Coronary artery (tissue), 2 donors: Measurements from ENCODE around the gene SPINDOC.

Experiments used
- DNase-seq: peaks from one replicate; pipeline ENCODE4 v3.0.0-alpha.2; 2017; ENCODE audit warnings: low spot score
- H3K27ac ChIP-seq, 2 donors: fragments of 200-600 bp; sonication (generic); one replicate each; pipeline ENCODE4 v1.5.1; 2016 to 2019
- H3K4me3 ChIP-seq: fragments of 200-600 bp; sonication (generic); 2 replicates; pipeline ENCODE4 v1.5.1; 2016; ENCODE audit warnings: mild to moderate bottlenecking, moderate library complexity
- TF ChIP-seq, protein P1 (sequence below): fragments of 200-600 bp; sonication (generic); IDR thresholded peaks from one replicate; pipeline ENCODE4 v1.5.1; 2019; ENCODE audit warnings: antibody characterized with exemption

Gene SPINDOC

GRCh38 chr11:63821411-63821810, 8.2 kb downstream of the SPINDOC start:
- TF ChIP-seq, protein P1, sequence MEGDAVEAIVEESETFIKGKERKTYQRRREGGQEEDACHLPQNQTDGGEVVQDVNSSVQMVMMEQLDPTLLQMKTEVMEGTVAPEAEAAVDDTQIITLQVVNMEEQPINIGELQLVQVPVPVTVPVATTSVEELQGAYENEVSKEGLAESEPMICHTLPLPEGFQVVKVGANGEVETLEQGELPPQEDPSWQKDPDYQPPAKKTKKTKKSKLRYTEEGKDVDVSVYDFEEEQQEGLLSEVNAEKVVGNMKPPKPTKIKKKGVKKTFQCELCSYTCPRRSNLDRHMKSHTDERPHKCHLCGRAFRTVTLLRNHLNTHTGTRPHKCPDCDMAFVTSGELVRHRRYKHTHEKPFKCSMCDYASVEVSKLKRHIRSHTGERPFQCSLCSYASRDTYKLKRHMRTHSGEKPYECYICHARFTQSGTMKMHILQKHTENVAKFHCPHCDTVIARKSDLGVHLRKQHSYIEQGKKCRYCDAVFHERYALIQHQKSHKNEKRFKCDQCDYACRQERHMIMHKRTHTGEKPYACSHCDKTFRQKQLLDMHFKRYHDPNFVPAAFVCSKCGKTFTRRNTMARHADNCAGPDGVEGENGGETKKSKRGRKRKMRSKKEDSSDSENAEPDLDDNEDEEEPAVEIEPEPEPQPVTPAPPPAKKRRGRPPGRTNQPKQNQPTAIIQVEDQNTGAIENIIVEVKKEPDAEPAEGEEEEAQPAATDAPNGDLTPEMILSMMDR: no peak
- Histone ChIP-seq H3K4me3 (no peak overlapping the region), H3K27ac (no peak overlapping the region)
- DNase-seq: no peak

- DNase-seq: no peak
- TF ChIP-seq, protein P1: no peak
- H3K4me3 ChIP-seq: no peak overlapping the region
- H3K27ac ChIP-seq: no peak overlapping the region
Measured at GRCh38 chr11:63826471-63827190, 13.4 kb downstream of the SPINDOC start.

DNA sequence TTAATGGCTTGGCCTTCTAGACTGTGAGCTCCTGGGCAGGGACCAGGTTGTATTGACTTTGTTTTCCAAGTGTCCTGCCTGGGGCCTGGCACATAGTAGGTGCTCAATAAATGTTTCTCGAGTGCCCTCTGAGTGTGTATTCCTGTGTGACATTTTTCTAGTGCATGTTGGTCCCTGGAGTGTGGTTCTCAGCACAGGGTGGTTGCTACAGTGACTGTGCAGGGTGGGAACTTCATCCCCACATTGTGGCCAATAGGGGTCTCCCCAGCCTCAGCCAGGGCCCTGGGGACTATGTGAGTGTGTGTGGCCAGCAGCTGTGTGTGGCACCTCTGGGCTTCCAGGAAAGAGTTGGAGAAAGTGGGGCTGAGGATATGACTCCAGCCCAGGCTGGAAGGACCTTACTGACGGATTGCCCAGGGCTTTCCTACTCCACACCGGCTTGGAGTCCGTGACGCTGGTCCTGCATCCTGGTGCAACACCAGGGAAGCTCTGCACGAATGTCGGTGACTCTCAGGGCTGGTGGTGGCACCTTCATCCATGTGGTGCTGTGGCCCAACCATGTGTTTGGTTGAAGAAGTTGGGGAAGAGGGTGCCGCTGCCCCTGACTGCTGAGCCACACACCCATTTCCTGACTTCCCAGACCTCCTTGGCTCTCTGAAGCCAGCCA, 16.7 kb downstream of the SPINDOC start:
- TF ChIP-seq, protein P1: no peak
- no peak for DNase-seq
- Histone ChIP-seq H3K4me3 (no peak overlapping the region), H3K27ac (no peak overlapping the region)

DNA sequence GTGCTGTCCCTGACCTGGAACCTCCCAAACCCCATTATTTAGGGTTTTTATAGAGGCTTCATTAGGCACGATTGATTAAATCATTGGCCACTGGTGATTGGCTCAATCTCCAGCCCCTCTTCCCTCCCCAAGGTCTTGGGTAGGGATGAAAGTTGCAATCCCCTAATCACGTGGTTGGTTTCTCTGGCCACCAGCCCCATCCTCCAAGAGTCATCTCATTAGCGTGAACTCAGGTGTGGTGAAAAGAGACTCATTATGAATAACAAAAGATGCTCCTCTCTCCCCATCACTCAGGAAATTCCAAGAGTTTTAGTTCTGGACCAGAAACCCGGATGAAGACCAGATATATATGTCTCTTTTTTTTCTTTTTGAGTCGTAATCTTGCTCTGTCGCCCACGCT, 18.1 kb downstream of the SPINDOC start:
- DNase-seq: no peak
- Histone ChIP-seq H3K27ac (no peak overlapping the region), H3K4me3 (no peak overlapping the region)
- TF ChIP-seq, protein P1: no peak

DNA sequence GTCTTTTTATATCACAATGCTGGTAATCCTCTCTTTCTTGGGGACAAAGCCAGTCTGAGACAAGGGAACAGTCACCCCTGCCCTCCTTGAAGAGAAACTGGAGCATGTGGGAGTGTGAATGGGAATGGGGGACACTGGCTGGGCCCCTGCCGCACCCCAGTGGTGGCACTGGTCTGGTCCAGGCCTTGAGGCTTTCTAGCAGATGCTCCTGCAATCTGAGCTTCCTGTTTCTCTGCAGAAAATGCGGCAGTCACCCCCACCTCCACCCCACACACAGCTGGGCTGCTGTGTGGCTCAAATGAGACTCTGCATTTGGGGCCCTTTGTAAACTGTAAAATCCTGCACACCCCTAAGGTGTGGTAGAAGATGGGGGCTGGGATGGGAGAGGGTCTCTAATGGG, 19.1 kb downstream of the SPINDOC start:
- no peak overlapping the region for H3K4me3 ChIP-seq
- TF ChIP-seq, protein P1: no peak
- H3K27ac ChIP-seq: no peak overlapping the region
- DNase-seq: no peak

DNA sequence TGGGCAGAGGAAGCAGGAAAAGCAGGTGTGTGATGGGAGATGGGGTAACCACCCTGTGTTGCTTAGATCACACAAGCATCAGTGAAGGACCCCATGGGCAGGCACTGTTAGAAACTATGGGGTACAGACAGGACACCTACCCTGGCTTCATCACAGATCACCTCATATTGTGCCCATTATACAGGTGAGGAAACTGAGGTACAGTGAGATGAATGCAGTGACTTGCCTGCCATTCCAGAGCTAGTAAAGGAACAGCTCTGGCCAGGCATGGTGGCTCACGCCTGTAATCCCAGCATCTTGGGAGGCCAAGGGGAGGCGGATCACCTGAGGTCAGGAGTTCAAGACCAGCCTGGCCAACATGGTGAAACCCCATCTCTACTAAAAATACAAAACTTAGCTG, 19.8 kb downstream of the SPINDOC start:
- H3K27ac ChIP-seq: no peak overlapping the region
- TF ChIP-seq, protein P1: no peak
- no peak for DNase-seq
- no peak overlapping the region for H3K4me3 ChIP-seq

DNA sequence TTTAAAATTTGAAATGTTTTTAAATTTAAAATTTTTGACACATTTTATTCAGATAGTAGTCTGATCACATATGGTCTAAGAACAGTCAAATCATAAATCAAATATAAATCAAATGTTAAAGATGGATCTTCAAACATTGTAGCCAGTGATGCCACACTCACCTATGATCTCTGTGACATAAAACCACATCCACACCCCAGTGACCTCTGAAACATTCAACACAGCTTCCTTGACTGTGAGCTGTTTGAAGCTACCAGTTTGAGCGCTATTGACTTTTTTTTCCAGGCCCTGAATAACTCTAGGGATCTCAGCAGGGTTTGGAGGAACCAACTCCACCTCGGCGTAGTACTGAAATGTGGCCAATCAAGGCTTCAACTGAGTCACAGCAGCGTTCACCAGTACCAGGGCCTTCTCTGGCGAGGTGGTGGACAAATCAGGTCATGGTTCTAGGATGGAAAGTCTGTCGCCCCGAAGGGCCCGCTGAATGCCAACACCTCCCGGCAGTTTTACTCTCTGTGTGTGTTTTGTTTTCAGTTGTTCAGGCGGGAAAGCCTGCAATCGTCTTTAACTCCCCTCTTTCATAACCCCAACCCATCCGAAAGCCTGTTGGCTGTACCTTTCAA, 21.4 kb downstream of the SPINDOC start:
- H3K27ac ChIP-seq: no peak overlapping the region
- no peak for DNase-seq

More for the DNA sequence above, 21.4 kb downstream of the SPINDOC start:
- TF ChIP-seq, protein P1: no peak
- H3K4me3 ChIP-seq: no peak overlapping the region
